Neural crest cell (in vitro differentiated cells): ENCODE data around the gene PECR. TPM values are rescaled to one million over a fixed set of nuclear protein-coding genes. Genes with fewer than 3 reads are reported as not detected.

Experiments used
- DNase-seq: peaks from one replicate; pipeline ENCODE4 v3.0.0; 2021; ENCODE audit warnings: low read depth, mixed read lengths, low spot score
- H3K27ac Mint-ChIP-seq: one replicate; pipeline ENCODE4 v1.8.0; 2021; ENCODE audit warnings: mild to moderate bottlenecking, mixed read lengths; ENCODE audit not compliant: unreplicated experiment
- H3K27me3 Mint-ChIP-seq: 2 replicates; pipeline ENCODE4 v1.8.0; 2021; ENCODE audit warnings: low read depth, mild to moderate bottlenecking, mixed read lengths
- H3K36me3 Mint-ChIP-seq: 2 replicates; pipeline ENCODE4 v1.8.0; 2021; ENCODE audit warnings: low read depth, mild to moderate bottlenecking, mixed read lengths
- H3K4me1 Mint-ChIP-seq: 2 replicates; pipeline ENCODE4 v1.8.0; 2021; ENCODE audit warnings: mixed read lengths
- H3K4me3 Mint-ChIP-seq: one replicate; pipeline ENCODE4 v1.8.0; 2021; ENCODE audit warnings: mild to moderate bottlenecking, mixed read lengths
- H3K9me3 Mint-ChIP-seq: 2 replicates; pipeline ENCODE4 v1.8.0; 2021; ENCODE audit warnings: mixed read lengths
- CTCF ChIP-seq: fragments of 200-600 bp; sonication (generic); conservative IDR thresholded peaks from 2 replicates; pipeline ENCODE4 v1.5.0; 2021; ENCODE audit warnings: antibody characterized with exemption, mild to moderate bottlenecking
- total RNA-seq: library from RNA; stranded (reverse); gene quantifications from 2 replicates; pipeline ENCODE4 v1.2.1, GENCODE V29; 2021

The PECR gene
- total RNA-seq, 1 donor from 2014 or later = 18.2 TPM

GRCh38 chr2:216041438-216041837 lies 40.2 kb downstream of the PECR start:
- no peaks in the 10 kb centered on the region for H3K4me1 Mint-ChIP-seq
- no peak overlapping the region for H3K4me3 Mint-ChIP-seq
- H3K36me3 Mint-ChIP-seq = peaks cover 8% of the 10 kb centered on the region
- no peaks in the 10 kb centered on the region for H3K27me3 Mint-ChIP-seq
- DNase-seq = no peak
- no peak overlapping the region for H3K27ac Mint-ChIP-seq
- no peaks in the 10 kb centered on the region for H3K9me3 Mint-ChIP-seq
- TF ChIP-seq CTCF = no peak

GRCh38 chr2:216039918-216040317 lies 41.7 kb downstream of the PECR start:
- no peak for DNase-seq
- Mint-ChIP-seq H3K36me3 (peaks cover 5% of the 10 kb centered on the region), H3K9me3 (no peaks in the 10 kb centered on the region), H3K27ac (no peak overlapping the region), H3K27me3 (no peaks in the 10 kb centered on the region), H3K4me1 (no peaks in the 10 kb centered on the region), H3K4me3 (no peak overlapping the region)
- TF ChIP-seq CTCF = no peak

GRCh38 chr2:216034065-216034464 lies 47.5 kb downstream of the PECR start:
- TF ChIP-seq CTCF = peak; percentile 92
- Mint-ChIP-seq H3K27ac (no peak overlapping the region), H3K27me3 (no peaks in the 10 kb centered on the region), H3K9me3 (no peaks in the 10 kb centered on the region), H3K36me3 (peaks cover 3% of the 10 kb centered on the region), H3K4me1 (peaks cover 22% of the 10 kb centered on the region), H3K4me3 (no peak overlapping the region)
- DNase-seq = peak; percentile 88

GRCh38 chr2:216033403-216033802 lies 48.2 kb downstream of the PECR start:
- Mint-ChIP-seq H3K9me3 (no peaks in the 10 kb centered on the region), H3K36me3 (peaks cover 3% of the 10 kb centered on the region), H3K27ac (no peak overlapping the region), H3K27me3 (no peaks in the 10 kb centered on the region), H3K4me1 (peaks cover 22% of the 10 kb centered on the region), H3K4me3 (no peak overlapping the region)
- DNase-seq = no peak
- TF ChIP-seq CTCF = no peak

GRCh38 chr2:216031960-216032689 lies 49.5 kb downstream of the PECR start:
- H3K4me3 Mint-ChIP-seq = no peak overlapping the region
- no peak for TF ChIP-seq CTCF
- H3K27me3 Mint-ChIP-seq = no peaks in the 10 kb centered on the region
- peaks cover 3% of the 10 kb centered on the region for H3K36me3 Mint-ChIP-seq
- H3K27ac Mint-ChIP-seq = no peak overlapping the region
- no peak for DNase-seq
- H3K9me3 Mint-ChIP-seq = no peaks in the 10 kb centered on the region
- H3K4me1 Mint-ChIP-seq = peaks cover 22% of the 10 kb centered on the region
